Measurements from ENCODE around the gene SLC51B.

- TF ChIP-seq CTCF (conservative IDR thresholded peaks at IDR 0.05 in 1 of 2, IDR thresholded peaks at IDR 0.05 in 1 of 2; ENCODE audit: extremely low read depth in 1 of 2, insufficient read depth in 1 of 2, low read depth in 1 of 2, low read length in 2 of 2): no peak
- TF ChIP-seq EZH2 (IDR thresholded peaks at IDR 0.05; ENCODE audit: borderline replicate concordance, low read length): no peak
Observed at GRCh38 chr15:65069779-65070546, 24.8 kb downstream of the SLC51B start.

Data from mammary epithelial cell (primary cell).